Measurements from ENCODE around the gene CD248. TPM values are rescaled to one million over a fixed set of nuclear protein-coding genes. Genes with fewer than 3 reads are reported as not detected.

The CD248 gene
- polyA plus RNA-seq, 6 donors from 2014 or later: 0.09 to 0.39 (median 0.24) TPM; not detected in 1

GRCh38 chr11:66347425-66348276, 30.8 kb upstream of the CD248 start, which contains the start of gene B4GAT1:
B4GAT1 (minus strand) TSS chr11:66347629; CDS start chr11:66347545, 84 bp downstream.
- peaks cover 5 to 12% of the 10 kb centered on the region in 2 donors for H3K36me3 Mint-ChIP-seq
- peaks cover 34 to 53% (median 34%) of the 10 kb centered on the region in 3 donors for H3K4me1 Mint-ChIP-seq
- peak within 1 kb of the TSS; percentile 87 to 100 (median 100) for H3K27ac Mint-ChIP-seq
- peaks cover 0 to 4% (median 0%) of the 10 kb centered on the region in 7 donors for H3K9me3 Mint-ChIP-seq
- DNase-seq (peak; percentile 79), ATAC-seq (ENCODE audit: low read depth in 2 of 2) (peak; percentile 35 to 49)
- H3K27me3 Mint-ChIP-seq: peaks cover 0 to 4% (median 0%) of the 10 kb centered on the region in 3 donors
- H3K4me3 Mint-ChIP-seq: peak within 1 kb of the TSS; percentile 84 to 99 (median 96)

DNA sequence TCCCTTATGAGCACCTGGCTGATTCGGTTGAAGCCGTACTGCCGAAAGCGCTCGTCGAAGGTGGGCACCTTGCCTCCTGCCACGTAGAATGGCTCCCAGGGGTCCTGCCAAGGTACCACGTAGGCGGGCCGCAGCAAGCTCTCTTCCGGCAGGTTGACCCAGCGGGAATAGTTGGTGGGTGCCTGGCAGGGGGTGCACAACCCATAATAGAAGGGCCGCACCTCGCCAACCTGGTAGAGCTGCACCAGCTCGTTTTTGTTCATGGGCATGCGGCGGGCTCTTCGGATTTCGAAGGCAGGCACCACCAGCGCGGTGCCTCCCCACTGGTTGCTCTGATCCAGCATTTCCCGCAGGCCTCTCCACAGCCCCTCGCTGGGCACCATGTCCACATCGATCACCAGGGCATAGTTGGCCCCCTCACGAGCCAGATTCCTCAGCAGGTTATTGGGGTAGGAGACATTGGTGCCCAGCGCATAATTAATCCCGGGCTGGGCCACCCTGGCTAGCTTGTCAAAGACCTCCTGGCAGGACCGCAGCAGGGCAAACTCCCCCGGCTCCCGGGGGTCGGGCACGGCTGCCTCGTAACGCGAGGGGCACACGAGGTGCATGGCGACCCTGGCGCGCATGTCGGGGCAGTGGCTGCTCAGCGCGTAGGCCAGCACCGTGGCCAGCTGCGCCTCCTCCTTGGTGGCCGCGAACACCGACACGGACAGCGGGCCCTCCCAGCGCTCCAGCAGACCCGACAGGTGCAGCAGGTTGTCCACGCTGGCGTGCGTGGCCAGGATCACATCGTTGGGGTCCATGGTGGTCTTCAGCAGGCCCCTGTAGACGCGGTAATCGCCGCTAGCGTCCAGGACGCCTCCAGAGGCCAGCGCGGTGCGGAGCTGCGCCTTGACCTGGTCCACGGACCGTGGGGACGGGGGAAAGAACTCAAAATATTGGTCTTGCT, 29.9 kb upstream of the CD248 start:
- Mint-ChIP-seq H3K27me3 (peaks cover 0 to 4% (median 0%) of the 10 kb centered on the region in 3 donors), H3K4me1 (peaks cover 36 to 53% (median 39%) of the 10 kb centered on the region in 3 donors)
- DNase-seq: no peak

GRCh38 chr11:66345316-66345649, 28.4 kb upstream of the CD248 start:
- peaks cover 7 to 31% of the 10 kb centered on the region in 2 donors for H3K36me3 Mint-ChIP-seq
- peak overlapping the region; percentile 95 to 99 (median 98) for H3K27ac Mint-ChIP-seq
- peaks cover 36 to 57% (median 45%) of the 10 kb centered on the region in 3 donors for H3K4me1 Mint-ChIP-seq
- ATAC-seq (ENCODE audit: low read depth in 2 of 2) (peak; percentile 7 to 8), DNase-seq (no peak)
- peaks cover 0 to 4% (median 0%) of the 10 kb centered on the region in 7 donors for H3K9me3 Mint-ChIP-seq
- peaks cover 0 to 4% (median 0%) of the 10 kb centered on the region in 3 donors for H3K27me3 Mint-ChIP-seq
- H3K4me3 Mint-ChIP-seq: peak overlapping the region; percentile 95 to 99 (median 97)

More for the DNA sequence above, 29.9 kb upstream of the CD248 start:
- H3K4me3 Mint-ChIP-seq: peak overlapping the region; percentile 74 to 99 (median 96)
- peaks cover 0 to 4% (median 0%) of the 10 kb centered on the region in 7 donors for H3K9me3 Mint-ChIP-seq
- H3K27ac Mint-ChIP-seq: peak overlapping the region in 3 of 6 donors; percentile 90 to 100 (median 99)
- H3K36me3 Mint-ChIP-seq: peaks cover 7 to 21% of the 10 kb centered on the region in 2 donors
- no peak for ATAC-seq (ENCODE audit: low read depth in 2 of 2)

GRCh38 chr11:66344550-66345315, 27.9 kb upstream of the CD248 start, which contains the start of gene BRMS1:
BRMS1 (minus strand) TSS chr11:66345104; CDS start chr11:66342234, 2,870 bp downstream.
- Mint-ChIP-seq H3K4me1 (peaks cover 36 to 57% (median 45%) of the 10 kb centered on the region in 3 donors), H3K4me3 (peak within 1 kb of the TSS; percentile 95 to 99 (median 97)), H3K27me3 (peaks cover 0 to 4% (median 0%) of the 10 kb centered on the region in 3 donors), H3K36me3 (peaks cover 7 to 31% of the 10 kb centered on the region in 2 donors), H3K27ac (peak within 1 kb of the TSS; percentile 95 to 99 (median 98)), H3K9me3 (peaks cover 0 to 4% (median 0%) of the 10 kb centered on the region in 7 donors)
- ATAC-seq (ENCODE audit: low read depth in 2 of 2) (peak; percentile 86 to 88), DNase-seq (peak; percentile 93)

DNA sequence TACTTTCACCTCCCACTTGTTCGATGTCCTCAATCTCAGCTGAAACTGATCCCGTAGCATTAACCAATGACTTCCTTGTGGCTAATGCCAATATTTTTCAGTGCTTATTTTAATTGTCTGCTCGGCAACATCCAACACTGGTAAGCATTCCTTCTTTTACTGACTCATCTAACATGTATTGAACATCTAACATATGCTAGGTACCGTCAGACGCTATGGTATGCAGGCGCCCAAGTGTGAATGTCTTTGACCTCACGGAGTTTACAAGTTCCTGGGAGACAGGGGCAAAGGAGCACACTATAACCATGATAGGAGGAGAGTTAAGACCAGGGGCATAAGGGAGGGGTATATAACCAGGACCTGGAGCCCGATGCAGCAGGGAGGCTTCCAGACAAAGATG, 26.3 kb upstream of the CD248 start:
- H3K9me3 Mint-ChIP-seq: peaks cover 0 to 4% (median 0%) of the 10 kb centered on the region in 7 donors
- H3K27ac Mint-ChIP-seq: peak overlapping the region in 3 of 6 donors; percentile 13 to 90 (median 28)
- peaks cover 40 to 47% (median 43%) of the 10 kb centered on the region in 3 donors for H3K4me1 Mint-ChIP-seq
- ATAC-seq (ENCODE audit: low read depth in 2 of 2) (no peak), DNase-seq (no peak)
- peaks cover 0 to 4% (median 0%) of the 10 kb centered on the region in 3 donors for H3K27me3 Mint-ChIP-seq
- peak overlapping the region; percentile 45 to 99 (median 96) for H3K4me3 Mint-ChIP-seq
- H3K36me3 Mint-ChIP-seq: peaks cover 7 to 38% of the 10 kb centered on the region in 2 donors

DNA sequence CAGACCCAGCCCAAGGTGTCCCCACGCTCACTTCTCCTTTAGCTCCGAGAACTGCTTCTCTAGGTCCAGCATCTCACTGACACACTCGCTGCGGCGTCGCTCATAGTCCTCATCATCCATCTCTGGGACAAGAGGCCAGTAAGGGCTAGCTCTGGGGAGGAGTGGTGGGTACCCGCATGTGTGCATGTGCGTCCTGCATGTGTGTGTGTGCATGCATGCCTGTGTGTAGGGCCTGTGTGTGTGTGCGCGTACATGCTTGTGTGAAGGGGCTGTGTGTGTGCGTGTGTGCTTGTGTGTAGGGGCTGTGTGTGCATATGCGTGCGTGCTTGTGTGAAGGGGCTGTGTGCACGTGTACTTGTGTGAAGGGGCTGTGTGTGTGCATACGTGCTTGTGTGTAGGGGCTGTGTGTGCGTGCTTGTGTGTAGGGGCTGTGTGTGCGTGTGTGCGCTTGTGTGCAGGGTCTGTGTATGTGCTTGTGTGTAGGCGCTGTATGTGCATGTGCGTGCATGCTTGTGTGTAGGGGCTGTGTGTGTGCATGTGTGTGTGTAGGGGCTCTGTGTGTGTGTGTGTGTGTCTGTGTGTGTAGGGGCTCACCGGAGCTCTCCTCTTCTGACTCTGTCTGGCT, 24.8 kb upstream of the CD248 start:
- Mint-ChIP-seq H3K4me1 (peaks cover 38 to 44% (median 40%) of the 10 kb centered on the region in 3 donors), H3K9me3 (no peaks in the 10 kb centered on the region), H3K27ac (peak overlapping the region in 2 of 6 donors; percentile 14 to 71), H3K4me3 (peak overlapping the region in 3 of 8 donors; percentile 26 to 99 (median 71)), H3K36me3 (peaks cover 7 to 32% of the 10 kb centered on the region in 2 donors), H3K27me3 (peaks cover 0 to 4% (median 0%) of the 10 kb centered on the region in 3 donors)
- DNase-seq: no peak
- no peak for ATAC-seq (ENCODE audit: low read depth in 2 of 2)

DNA sequence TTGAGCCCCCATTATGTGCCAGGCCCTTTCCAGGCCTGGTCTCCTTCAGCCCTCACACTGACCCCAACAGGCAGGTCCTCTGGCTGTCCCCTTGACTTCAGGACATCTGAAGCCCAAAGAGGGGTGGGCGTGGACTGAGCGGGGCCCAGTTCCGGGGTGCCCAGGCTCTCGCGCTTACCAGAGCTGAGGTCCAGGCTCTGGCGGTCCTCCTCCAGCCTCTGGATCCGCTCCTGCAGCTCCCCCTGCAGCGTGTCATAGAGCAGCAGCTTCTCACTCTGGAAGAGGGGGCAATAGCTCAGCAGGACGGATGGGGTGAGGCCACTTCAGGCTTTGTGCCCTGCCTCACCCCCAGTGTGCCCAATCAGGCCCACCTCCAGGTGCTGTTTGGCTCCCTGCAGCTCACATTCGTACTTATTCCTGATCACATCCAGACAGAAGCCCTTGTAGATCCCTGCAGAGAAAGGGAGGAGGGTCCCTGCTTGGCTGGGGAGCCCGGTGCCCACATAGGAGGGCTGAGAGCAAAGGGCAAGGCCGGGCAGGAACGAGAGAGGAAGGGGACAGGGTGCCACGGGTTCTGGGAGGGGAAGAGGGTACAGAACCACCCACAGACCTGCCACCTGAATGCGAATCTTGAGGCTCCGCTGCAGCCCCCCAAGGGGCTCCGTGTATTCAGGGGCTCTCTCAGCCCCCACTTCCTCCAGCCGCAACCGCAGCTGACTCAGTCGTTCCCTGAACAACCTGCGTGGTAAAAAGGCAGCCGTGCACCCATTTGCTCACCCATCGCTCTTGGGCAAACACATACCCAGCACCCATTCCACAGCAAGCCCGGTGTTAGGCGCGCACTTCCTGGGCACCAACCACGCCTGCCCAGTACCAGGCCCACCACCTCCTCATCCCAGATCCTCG, 24.0 kb upstream of the CD248 start:
- H3K9me3 Mint-ChIP-seq: no peaks in the 10 kb centered on the region

DNA sequence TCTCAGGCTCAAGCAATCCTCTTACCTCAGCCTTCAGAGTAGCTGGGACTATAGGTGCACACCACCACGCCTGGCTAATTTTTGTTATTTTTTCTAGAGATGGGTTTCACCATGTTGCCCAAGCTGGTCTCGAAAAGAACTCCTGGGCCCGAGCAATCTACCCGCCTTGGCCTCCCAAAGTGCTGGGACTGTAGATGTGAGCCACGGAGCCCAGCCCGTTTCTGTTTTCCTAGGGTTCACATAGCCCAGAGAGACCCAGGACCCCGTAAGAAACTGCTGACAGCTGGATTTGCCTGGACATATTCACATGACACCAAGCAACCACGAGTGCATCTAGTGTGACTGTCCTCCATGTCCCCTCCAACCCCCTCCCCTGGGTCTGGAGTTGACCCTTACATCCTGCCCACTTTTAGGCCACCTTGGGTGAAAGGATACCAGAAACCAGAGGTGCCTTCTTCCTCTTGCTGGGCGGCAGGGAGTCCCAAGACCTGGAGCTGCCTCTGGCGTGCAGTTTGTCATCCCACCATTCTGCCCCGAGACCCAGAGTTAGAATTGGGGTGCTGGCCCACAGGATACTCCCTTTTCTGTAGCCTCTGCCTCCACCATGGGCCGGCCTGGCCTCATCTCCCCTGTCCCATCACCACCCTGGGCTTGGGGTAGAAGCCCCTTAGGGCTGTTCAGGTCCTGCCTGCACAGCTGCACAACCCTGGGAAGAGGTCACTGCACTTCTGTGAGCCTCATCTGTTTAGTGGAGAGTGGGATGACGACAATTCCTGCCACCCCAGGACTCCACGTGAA, 23.0 kb upstream of the CD248 start:
- DNase-seq (no peak), ATAC-seq (ENCODE audit: low read depth in 2 of 2) (no peak)
- H3K36me3 Mint-ChIP-seq: peaks cover 7 to 32% of the 10 kb centered on the region in 2 donors
- peaks cover 0 to 17% (median 8%) of the 10 kb centered on the region in 3 donors for H3K27me3 Mint-ChIP-seq
- no peaks in the 10 kb centered on the region for H3K9me3 Mint-ChIP-seq
- H3K4me1 Mint-ChIP-seq: peaks cover 33 to 45% (median 43%) of the 10 kb centered on the region in 3 donors
- peak overlapping the region in 1 of 6 donors; percentile 77 for H3K27ac Mint-ChIP-seq
- peak overlapping the region in 2 of 8 donors; percentile 35 to 43 for H3K4me3 Mint-ChIP-seq

More for the DNA sequence above, 24.0 kb upstream of the CD248 start:
- Mint-ChIP-seq H3K4me1 (peaks cover 43 to 46% (median 44%) of the 10 kb centered on the region in 3 donors), H3K4me3 (peak overlapping the region in 1 of 8 donors; percentile 99), H3K27ac (no peak overlapping the region), H3K27me3 (peaks cover 0 to 11% (median 0%) of the 10 kb centered on the region in 3 donors), H3K36me3 (peaks cover 7 to 32% of the 10 kb centered on the region in 2 donors)
- DNase-seq: no peak
- ATAC-seq (ENCODE audit: low read depth in 2 of 2): no peak

- H3K4me1 Mint-ChIP-seq: peaks cover 28 to 40% (median 36%) of the 10 kb centered on the region in 3 donors
- ATAC-seq (ENCODE audit: low read depth in 2 of 2): no peak
- no peaks in the 10 kb centered on the region for H3K9me3 Mint-ChIP-seq
- H3K4me3 Mint-ChIP-seq: peak overlapping the region in 1 of 8 donors; percentile 15
- H3K36me3 Mint-ChIP-seq: peaks cover 7 to 32% of the 10 kb centered on the region in 2 donors
- DNase-seq: no peak
- H3K27ac Mint-ChIP-seq: peak overlapping the region in 1 of 6 donors; percentile 76
- H3K27me3 Mint-ChIP-seq: peaks cover 0 to 17% (median 8%) of the 10 kb centered on the region in 3 donors
Measured at GRCh38 chr11:66339162-66339675, 22.4 kb upstream of the CD248 start.
